GM10266 (cell line): ENCODE data around the gene APC2.

ENCODE experiments used
- DNase-seq: peaks from one replicate; pipeline ENCODE4 v3.0.0; 2012; ENCODE audit errors: extremely low spot score
- CTCF ChIP-seq: IDR thresholded peaks from 2 replicates; pipeline ENCODE4 v1.5.1; 2012; ENCODE audit warnings: mild to moderate bottlenecking, low read depth; ENCODE audit not compliant: control insufficient read depth, insufficient read depth; ENCODE audit errors: missing control alignments

The APC2 gene

GRCh38 chr19:1520203-1520780 lies 70.4 kb downstream of the APC2 start:
- no peak for DNase-seq
- no peak for TF ChIP-seq CTCF

GRCh38 chr19:1521636-1522035 lies 71.7 kb downstream of the APC2 start:
- DNase-seq, result no peak
- no peak for TF ChIP-seq CTCF

- TF ChIP-seq CTCF, result no peak
- no peak for DNase-seq
Observed at GRCh38 chr19:1522061-1522460, 72.1 kb downstream of the APC2 start.

GRCh38 chr19:1522838-1523237 lies 72.9 kb downstream of the APC2 start:
- TF ChIP-seq CTCF, result no peak
- DNase-seq, result no peak
